HepG2 (cell line): ENCODE measurements around the gene PANX1. TPM values are rescaled to one million over a fixed set of nuclear protein-coding genes. Genes with fewer than 3 reads are reported as not detected.

Source experiments
- ATAC-seq: fragments of 200-7000 bp; cut with Tn5 transposase; 3 replicates; pipeline ENCODE4 v1.9.1; 2020; ENCODE audit warnings: mild to moderate bottlenecking, moderate library complexity
- BruUV-seq: library from RNA; stranded (reverse); fragments of 400-500 nt; replicated peaks from 2 replicates; lab custom pipeline; 2021; lab: Mats Ljungman, UMichigan
- CTCF ChIA-PET: fragments of 300-600 bp; formaldehyde crosslinking; extraction: SDS; loops from one replicate; lab custom pipeline; 2021; ENCODE audit warnings: low total read pairs, inconsistent platforms, low intra/inter-chr PET ratio; lab: Yijun Ruan, JAX
- POLR2A ChIA-PET: fragments of 350-600 bp; sonication (Branson Sonifier 250); formaldehyde crosslinking; loops from one replicate; lab custom pipeline; 2020; ENCODE audit warnings: antibody characterized with exemption, inconsistent platforms; lab: Yijun Ruan, JAX
- DNase-seq: peaks from one replicate; pipeline ENCODE4 v3.0.0-alpha.2; 2015; ENCODE audit warnings: low spot score
- FAIRE-seq: peaks from 3 replicates; lab custom pipeline; 2011; peaks lifted over from hg19 to GRCh38; lab: Jason Lieb, UNC
- H2AFZ ChIP-seq: one replicate; pipeline ENCODE4 v1.6.1; 2011; ENCODE audit warnings: low read length, inconsistent platforms
- H3K27ac ChIP-seq: fragments of 300-600 bp; 3 replicates; pipeline ENCODE4 v1.8.0; 2011; ENCODE audit warnings: mixed run types, mild to moderate bottlenecking, mixed read lengths, low read length, inconsistent platforms; ENCODE audit not compliant: insufficient read depth; ENCODE audit errors: extremely low read length
- H3K27me3 ChIP-seq, 2 experiments: fragments of 200-600 bp in 1 of 2; 2 replicates in 1 of 2; 3 replicates in 1 of 2; pipeline versions ENCODE4 v1.6.0 to v1.8.0; 2011; ENCODE audit warnings: low read length in 2 of 2, mild to moderate bottlenecking in 2 of 2, moderate library complexity in 2 of 2, inconsistent platforms in 1 of 2; ENCODE audit not compliant: insufficient read depth in 2 of 2, control insufficient read depth in 1 of 2
- H3K36me3 ChIP-seq, 2 experiments: fragments of 200-600 bp in 1 of 2; replicated peaks in 1 of 2; 2 replicates in 1 of 2; 3 replicates in 1 of 2; pipeline versions ENCODE4 v1.5.1 to v1.8.0; 2011; ENCODE audit warnings: low read length in 2 of 2, inconsistent platforms in 1 of 2; ENCODE audit not compliant: insufficient read depth in 2 of 2, control insufficient read depth in 1 of 2
- H3K4me1 ChIP-seq: 2 replicates; pipeline ENCODE4 v1.5.1; 2012; ENCODE audit warnings: low read length, inconsistent platforms; ENCODE audit not compliant: insufficient read depth
- H3K4me2 ChIP-seq: 2 replicates; pipeline ENCODE4 v1.6.0; 2011; ENCODE audit warnings: low read depth, low read length, inconsistent platforms
- H3K4me3 ChIP-seq, 3 experiments: fragments of 200-600 bp in 1 of 3; sonication (generic), shearing (Covaris generic) in 1 of 3; replicated peaks in 1 of 3; 2 replicates each; pipeline ENCODE4 v1.5.1; 2011 to 2016; ENCODE audit warnings: low read length in 3 of 3, inconsistent platforms in 2 of 3, low read depth in 2 of 3, mild to moderate bottlenecking in 2 of 3, control low read depth in 1 of 3, mixed read lengths in 1 of 3; ENCODE audit not compliant: insufficient read depth in 1 of 3
- H3K79me2 ChIP-seq: one replicate; pipeline ENCODE4 v1.6.1; 2011; ENCODE audit warnings: low read length, inconsistent platforms; ENCODE audit not compliant: insufficient read depth
- H3K9ac ChIP-seq: 2 replicates; pipeline ENCODE4 v1.6.0; 2011; ENCODE audit warnings: mild to moderate bottlenecking, low read depth, low read length, inconsistent platforms; ENCODE audit not compliant: insufficient read depth
- H3K9me3 ChIP-seq: 2 replicates; pipeline ENCODE4 v1.5.1; 2012; ENCODE audit warnings: mild to moderate bottlenecking, low read length
- H4K20me1 ChIP-seq: 2 replicates; pipeline ENCODE4 v1.6.0; 2011; ENCODE audit warnings: inconsistent platforms, mild to moderate bottlenecking, low read length, moderate library complexity; ENCODE audit not compliant: insufficient read depth
- GTF2F1 ChIP-seq: fragments of 150-350 bp; IDR thresholded peaks from 2 replicates; pipeline ENCODE4 v1.6.1; 2014; ENCODE audit warnings: low read length
- HNRNPK ChIP-seq: fragments of 200-400 bp; formaldehyde crosslinking; IDR thresholded peaks from 2 replicates; pipeline ENCODE4 v1.6.1; 2018; ENCODE audit warnings: low read length, low read depth, moderate library complexity, mild to moderate bottlenecking; ENCODE audit not compliant: poor library complexity, severe bottlenecking
- HOXA9 ChIP-seq: sonication (generic); formaldehyde crosslinking; IDR thresholded peaks from 2 replicates; pipeline ENCODE4 v1.8.1; 2022; ENCODE audit warnings: missing genetic modification reagents, mild to moderate bottlenecking, moderate library complexity, borderline replicate concordance
- IRF2 ChIP-seq: IDR thresholded peaks from 2 replicates; pipeline ENCODE4 v1.6.1; 2018; ENCODE audit warnings: missing genetic modification reagents, missing compliant biosample characterization
- KDM2A ChIP-seq: sonication (generic); formaldehyde crosslinking; IDR thresholded peaks from 2 replicates; pipeline ENCODE4 v1.4.0; 2020; ENCODE audit warnings: low read depth, missing genetic modification reagents, borderline replicate concordance
- NCOA2 ChIP-seq: sonication (generic); formaldehyde crosslinking; IDR thresholded peaks from 2 replicates; pipeline ENCODE4 v1.8.0; 2022; ENCODE audit warnings: inconsistent platforms
- POLR2AphosphoS5 ChIP-seq: IDR thresholded peaks from 2 replicates; pipeline ENCODE4 v1.6.1; 2012; ENCODE audit warnings: low read depth, low read length
- SMC3 ChIP-seq: IDR thresholded peaks from 2 replicates; pipeline ENCODE4 v1.6.1; 2011; ENCODE audit warnings: low read length, improper control_type of control experiment
- SOX6 ChIP-seq, 2 experiments: fragments of 450-650 bp in 1 of 2; sonication (generic) in 1 of 2; formaldehyde crosslinking in 1 of 2; IDR thresholded peaks; 2 replicates each; pipeline versions ENCODE4 v1.4.0 to v1.6.1; 2017 to 2020; ENCODE audit warnings: antibody characterized with exemption in 1 of 2, mild to moderate bottlenecking in 1 of 2, missing genetic modification reagents in 1 of 2
- STAG1 ChIP-seq: sonication (generic); formaldehyde crosslinking; IDR thresholded peaks from 2 replicates; pipeline ENCODE4 v1.4.0; 2020; ENCODE audit warnings: missing genetic modification reagents
- XRCC5 ChIP-seq: fragments of 200-400 bp; formaldehyde crosslinking; optimal IDR thresholded peaks from 2 replicates; pipeline ENCODE3; 2017; ENCODE audit warnings: mild to moderate bottlenecking, low read length
- ZFAT ChIP-seq: sonication (generic); formaldehyde crosslinking; conservative IDR thresholded peaks from 2 replicates; pipeline ENCODE4 v1.8.1; 2023; ENCODE audit warnings: missing genetic modification reagents, inconsistent platforms
- ZNF12 ChIP-seq: sonication (generic); formaldehyde crosslinking; IDR thresholded peaks from 2 replicates; pipeline ENCODE4 v1.5.0; 2020; ENCODE audit warnings: missing genetic modification reagents
- ZNF432 ChIP-seq: sonication (generic); formaldehyde crosslinking; IDR thresholded peaks from 2 replicates; pipeline ENCODE4 v1.5.0; 2020; ENCODE audit warnings: missing genetic modification reagents, mild to moderate bottlenecking, borderline replicate concordance
- ZNF550 ChIP-seq: sonication (generic); formaldehyde crosslinking; IDR thresholded peaks from 2 replicates; pipeline ENCODE4 v1.4.0; 2020; ENCODE audit warnings: mild to moderate bottlenecking, missing genetic modification reagents, borderline replicate concordance
- ZNF652 ChIP-seq: IDR thresholded peaks from 2 replicates; pipeline ENCODE4 v1.6.1; 2016; ENCODE audit warnings: low read depth, borderline replicate concordance
- ZNF761 ChIP-seq: sonication (generic); formaldehyde crosslinking; conservative IDR thresholded peaks from 2 replicates; pipeline ENCODE4 v1.4.0; 2020; ENCODE audit warnings: mild to moderate bottlenecking, missing genetic modification reagents
- ZNF776 ChIP-seq: sonication (generic); formaldehyde crosslinking; IDR thresholded peaks from 2 replicates; pipeline ENCODE4 v1.4.0; 2020; ENCODE audit warnings: mild to moderate bottlenecking, missing genetic modification reagents
- ZNF777 ChIP-seq: sonication (generic); formaldehyde crosslinking; IDR thresholded peaks from 2 replicates; pipeline ENCODE4 v1.4.0; 2020; ENCODE audit warnings: missing genetic modification reagents
- ZNF839 ChIP-seq: sonication (generic); formaldehyde crosslinking; IDR thresholded peaks from 2 replicates; pipeline ENCODE4 v1.4.0; 2020; ENCODE audit warnings: missing genetic modification reagents, mild to moderate bottlenecking, borderline replicate concordance
- WGBS: methylation state at CpG from one replicate; pipeline ENCODE4 v1.1.6; 2017; ENCODE audit warnings: low lambda C conversion rate; 5-methylcytosine and 5-hydroxymethylcytosine counted together
- in situ Hi-C: cut with HindIII; loops from 2 replicates; pipeline ENCODE4 v1.10.0; 2017; ENCODE audit warnings: low pct_unique_long_range_greater_than_20kb; ENCODE audit not compliant: extremely low pct_ligation_motif_present
- intact Hi-C: fragments of 100-400 bp; cut with micrococcal nuclease; formaldehyde crosslinking; loops from one replicate; pipeline ENCODE4 v1.10.0; 2022; ENCODE audit not compliant: unreplicated experiment
- polyA plus RNA-seq, 8 experiments: library from polyadenylated mRNA; depleted of rRNA in 3 of 8; stranded (reverse) in 7 of 8; unstranded in 1 of 8; fragments of >200 nt; fragmentation: Illumina TruSeq in 4 of 8; extraction: Trizol in 4 of 8; gene quantifications; 2 replicates each; pipeline versions ENCODE4 v1.2.1 to v1.2.3, GENCODE V29; 2011 to 2016; ENCODE audit warnings: low read depth in 4 of 8, missing spikeins in 1 of 8, mixed read lengths in 1 of 8; ENCODE audit not compliant: insufficient read depth in 1 of 8
- total RNA-seq, 5 experiments: library from RNA; depleted of rRNA; stranded (reverse); fragments of >200 nt; fragmentation: Illumina TruSeq; extraction: Trizol; gene quantifications; 2 replicates each; pipeline ENCODE4 v1.2.3, GENCODE V29; 2016; ENCODE audit warnings: low read depth in 1 of 5
- TF ChIP-seq, protein P1 (sequence below): fragments of 450-650 bp; IDR thresholded peaks from 2 replicates; pipeline ENCODE4 v1.6.1; 2017; ENCODE audit warnings: mild to moderate bottlenecking
- TF ChIP-seq, protein P2 (sequence below): sonication (generic); formaldehyde crosslinking; IDR thresholded peaks from 2 replicates; pipeline ENCODE4 v1.9.0; 2022; ENCODE audit warnings: missing genetic modification reagents, mild to moderate bottlenecking, borderline replicate concordance

Gene PANX1
- total and polyA plus RNA-seq, 2 of the 13 experiments (the other 11 are each of a cell fraction or from before 2014, with no cell fraction given): 8.3 to 24.8 TPM

DNA sequence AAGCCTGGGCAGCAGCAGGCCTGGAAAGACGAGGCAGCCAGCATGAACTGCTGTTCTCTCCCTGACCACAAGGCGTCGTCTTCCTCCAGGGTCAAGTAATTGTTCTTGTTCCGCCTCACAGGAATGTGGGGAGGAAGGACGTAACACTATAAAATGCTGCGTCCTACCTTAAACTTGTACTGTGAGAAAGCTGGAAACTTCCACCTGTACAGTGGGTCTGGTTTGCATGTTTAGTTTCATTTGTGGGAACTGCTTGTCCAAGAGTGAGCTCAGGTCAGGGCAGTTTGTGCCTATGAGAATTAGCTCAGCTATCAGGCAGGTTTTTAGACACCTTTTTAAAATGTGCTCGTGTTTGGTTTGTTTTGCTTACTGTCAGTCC, 55.2 kb downstream of the PANX1 start:
- Histone ChIP-seq H3K4me3 (no peak overlapping the region), H3K9ac (no peak overlapping the region), H3K4me1 (peaks cover 8% of the 10 kb centered on the region; the same call in 1 of the 2 replicates), H3K36me3 (peaks cover 9 to 13% of the 10 kb centered on the region in 2 experiments; a peak in 4 of 5 replicates), H3K4me2 (no peak overlapping the region), H3K27me3 (no peaks in the 10 kb centered on the region), H2AFZ (no peak overlapping the region), H3K27ac (no peak overlapping the region), H4K20me1 (peaks cover 2% of the 10 kb centered on the region; the same call in 1 of the 2 replicates), H3K9me3 (no peaks in the 10 kb centered on the region), H3K79me2 (no peaks in the 10 kb centered on the region)
- in situ Hi-C loops (loop anchor here (25.0 kb wide), 1 partner anchor 228 kb away; the partner anchor contains the start of gene GPR83), intact Hi-C loops (loop anchor here (2.0 to 5.0 kb wide), 2 partner anchors 53 to 143 kb away; no protein-coding TSS in a partner anchor)
- DNase-seq (peak; percentile 33), FAIRE-seq (peak; percentile 56), ATAC-seq (peak; percentile 85)
- BruUV-seq: no TSS peak
- ChIA-PET POLR2A (no interaction called here), CTCF (interaction anchor here (1.6 kb wide), 1 partner anchor 321 kb away, joined by 7 read pairs; no protein-coding TSS in a partner anchor)
- WGBS: 57% methylated on average over 7 of the region's 7 CpGs
- TF ChIP-seq HOXA9 (CRISPR knock-in tag) (no peak), ZNF12 (CRISPR knock-in tag) (no peak), POLR2AphosphoS5 (no peak), NCOA2 (no peak), ZNF761 (CRISPR knock-in tag) (no peak), ZFAT (CRISPR knock-in tag) (no peak), ZNF432 (CRISPR knock-in tag) (no peak), ZNF839 (CRISPR knock-in tag) (no peak), XRCC5 (peak; percentile 37), ZNF652 (CRISPR knock-in tag) (no peak), ZNF777 (CRISPR knock-in tag) (no peak), ZNF776 (CRISPR knock-in tag) (no peak), SOX6 (IDR thresholded peaks at IDR 0.05) (no peak), SOX6 (CRISPR knock-in tag; IDR thresholded peaks at IDR 0.05) (peak; percentile 30; the same call in 1 of the 2 replicates), STAG1 (CRISPR knock-in tag) (peak; percentile 83), HNRNPK (no peak), KDM2A (CRISPR knock-in tag) (peak; percentile 36; the same call in 1 of the 2 replicates), ZNF550 (CRISPR knock-in tag) (no peak), GTF2F1 (no peak), SMC3 (peak; percentile 85), IRF2 (CRISPR knock-in tag) (no peak)
- TF ChIP-seq, protein P1, sequence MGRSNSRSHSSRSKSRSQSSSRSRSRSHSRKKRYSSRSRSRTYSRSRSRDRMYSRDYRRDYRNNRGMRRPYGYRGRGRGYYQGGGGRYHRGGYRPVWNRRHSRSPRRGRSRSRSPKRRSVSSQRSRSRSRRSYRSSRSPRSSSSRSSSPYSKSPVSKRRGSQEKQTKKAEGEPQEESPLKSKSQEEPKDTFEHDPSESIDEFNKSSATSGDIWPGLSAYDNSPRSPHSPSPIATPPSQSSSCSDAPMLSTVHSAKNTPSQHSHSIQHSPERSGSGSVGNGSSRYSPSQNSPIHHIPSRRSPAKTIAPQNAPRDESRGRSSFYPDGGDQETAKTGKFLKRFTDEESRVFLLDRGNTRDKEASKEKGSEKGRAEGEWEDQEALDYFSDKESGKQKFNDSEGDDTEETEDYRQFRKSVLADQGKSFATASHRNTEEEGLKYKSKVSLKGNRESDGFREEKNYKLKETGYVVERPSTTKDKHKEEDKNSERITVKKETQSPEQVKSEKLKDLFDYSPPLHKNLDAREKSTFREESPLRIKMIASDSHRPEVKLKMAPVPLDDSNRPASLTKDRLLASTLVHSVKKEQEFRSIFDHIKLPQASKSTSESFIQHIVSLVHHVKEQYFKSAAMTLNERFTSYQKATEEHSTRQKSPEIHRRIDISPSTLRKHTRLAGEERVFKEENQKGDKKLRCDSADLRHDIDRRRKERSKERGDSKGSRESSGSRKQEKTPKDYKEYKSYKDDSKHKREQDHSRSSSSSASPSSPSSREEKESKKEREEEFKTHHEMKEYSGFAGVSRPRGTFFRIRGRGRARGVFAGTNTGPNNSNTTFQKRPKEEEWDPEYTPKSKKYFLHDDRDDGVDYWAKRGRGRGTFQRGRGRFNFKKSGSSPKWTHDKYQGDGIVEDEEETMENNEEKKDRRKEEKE: no peak
- TF ChIP-seq, protein P2, sequence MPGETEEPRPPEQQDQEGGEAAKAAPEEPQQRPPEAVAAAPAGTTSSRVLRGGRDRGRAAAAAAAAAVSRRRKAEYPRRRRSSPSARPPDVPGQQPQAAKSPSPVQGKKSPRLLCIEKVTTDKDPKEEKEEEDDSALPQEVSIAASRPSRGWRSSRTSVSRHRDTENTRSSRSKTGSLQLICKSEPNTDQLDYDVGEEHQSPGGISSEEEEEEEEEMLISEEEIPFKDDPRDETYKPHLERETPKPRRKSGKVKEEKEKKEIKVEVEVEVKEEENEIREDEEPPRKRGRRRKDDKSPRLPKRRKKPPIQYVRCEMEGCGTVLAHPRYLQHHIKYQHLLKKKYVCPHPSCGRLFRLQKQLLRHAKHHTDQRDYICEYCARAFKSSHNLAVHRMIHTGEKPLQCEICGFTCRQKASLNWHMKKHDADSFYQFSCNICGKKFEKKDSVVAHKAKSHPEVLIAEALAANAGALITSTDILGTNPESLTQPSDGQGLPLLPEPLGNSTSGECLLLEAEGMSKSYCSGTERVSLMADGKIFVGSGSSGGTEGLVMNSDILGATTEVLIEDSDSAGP: no peak
